HUES6 (cell line): ENCODE data around the gene SNN.

Source experiments
- H3K27ac ChIP-seq: 2 replicates; pipeline ENCODE4 v1.7.0; 2013; ENCODE audit warnings: low read depth, mild to moderate bottlenecking, low read length, inconsistent platforms
- H3K27me3 ChIP-seq: 2 replicates; pipeline ENCODE4 v1.6.1; 2013; ENCODE audit warnings: low read length; ENCODE audit not compliant: control insufficient read depth, insufficient read depth
- H3K36me3 ChIP-seq: 2 replicates; pipeline ENCODE4 v1.6.1; 2013; ENCODE audit warnings: low read length; ENCODE audit not compliant: control insufficient read depth, insufficient read depth
- H3K4me1 ChIP-seq: 2 replicates; pipeline ENCODE4 v1.6.1; 2013; ENCODE audit warnings: low read length; ENCODE audit not compliant: control insufficient read depth, insufficient read depth
- H3K4me3 ChIP-seq: 2 replicates; pipeline ENCODE4 v1.5.1; 2013; ENCODE audit warnings: low read depth, low read length
- H3K9ac ChIP-seq: one replicate; pipeline ENCODE4 v1.6.1; 2013; ENCODE audit warnings: mild to moderate bottlenecking, low read length
- H3K9me3 ChIP-seq: 2 replicates; pipeline ENCODE4 v1.6.1; 2013; ENCODE audit warnings: low read depth, low read length; ENCODE audit not compliant: control insufficient read depth, insufficient read depth

The SNN gene

DNA sequence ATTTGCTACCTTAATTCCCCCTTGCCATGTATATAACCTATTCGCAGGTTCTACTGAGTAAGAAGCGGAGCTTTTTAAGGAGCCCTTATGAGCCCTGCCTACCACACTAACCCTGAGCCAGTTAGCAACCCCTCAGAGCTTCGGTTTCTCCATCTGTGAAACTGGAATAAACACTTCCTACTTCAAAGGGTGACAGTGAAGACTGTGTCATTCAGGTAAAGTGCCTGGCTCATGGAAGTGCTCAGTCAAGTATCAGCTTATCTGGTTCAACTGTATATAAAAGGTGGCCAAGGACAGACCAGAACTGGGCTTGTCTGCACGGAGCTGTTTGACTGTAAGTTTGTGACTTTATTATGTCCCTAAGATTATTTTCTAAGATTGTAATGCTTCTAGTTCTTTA lies 43.4 kb downstream of the SNN start:
- H3K9ac ChIP-seq = no peak overlapping the region

GRCh38 chr16:11712122-11712521 lies 43.9 kb downstream of the SNN start:
- H3K27ac ChIP-seq = no peak overlapping the region
- no peaks in the 10 kb centered on the region for H3K9me3 ChIP-seq
- no peaks in the 10 kb centered on the region for H3K4me1 ChIP-seq
- H3K9ac ChIP-seq = no peak overlapping the region
- peaks cover 12% of the 10 kb centered on the region; the same call in 1 of the 2 replicates for H3K36me3 ChIP-seq
- H3K4me3 ChIP-seq = no peak overlapping the region
- no peaks in the 10 kb centered on the region for H3K27me3 ChIP-seq

More for the DNA sequence above, 43.4 kb downstream of the SNN start:
- H3K36me3 ChIP-seq = peaks cover 12% of the 10 kb centered on the region; the same call in 1 of the 2 replicates
- H3K27me3 ChIP-seq = no peaks in the 10 kb centered on the region
- no peak overlapping the region for H3K4me3 ChIP-seq
- no peak overlapping the region for H3K27ac ChIP-seq
- H3K9me3 ChIP-seq = no peaks in the 10 kb centered on the region
- H3K4me1 ChIP-seq = no peaks in the 10 kb centered on the region

GRCh38 chr16:11715246-11715947 lies 47.1 kb downstream of the SNN start:
- Histone ChIP-seq H3K9me3 (no peaks in the 10 kb centered on the region), H3K27me3 (no peaks in the 10 kb centered on the region), H3K4me1 (peaks cover 8% of the 10 kb centered on the region), H3K36me3 (peaks cover 18% of the 10 kb centered on the region), H3K4me3 (no peak overlapping the region), H3K27ac (no peak overlapping the region), H3K9ac (no peak overlapping the region)

DNA sequence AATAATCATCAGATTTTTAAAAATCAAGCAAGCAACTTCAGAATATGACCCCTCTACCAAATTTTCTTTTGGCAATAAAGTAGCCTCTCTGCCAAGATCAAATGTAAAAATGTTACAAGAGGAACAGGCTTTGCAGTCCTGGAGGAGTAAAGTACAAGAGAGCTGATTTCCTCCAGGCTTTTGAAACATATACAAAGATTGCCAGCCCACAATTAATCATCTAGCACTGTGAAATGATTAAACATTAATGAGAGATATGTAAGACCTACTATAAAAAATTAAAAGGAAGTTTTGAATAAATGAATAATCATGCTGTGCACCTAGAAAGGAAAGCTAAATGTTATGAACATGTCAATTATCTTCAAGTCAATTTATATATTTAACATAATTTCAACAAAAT lies 48.1 kb downstream of the SNN start:
- Histone ChIP-seq H3K36me3 (peaks cover 17% of the 10 kb centered on the region), H3K9ac (no peak overlapping the region), H3K4me1 (peaks cover 8% of the 10 kb centered on the region), H3K27me3 (no peaks in the 10 kb centered on the region), H3K4me3 (no peak overlapping the region), H3K27ac (no peak overlapping the region), H3K9me3 (no peaks in the 10 kb centered on the region)

DNA sequence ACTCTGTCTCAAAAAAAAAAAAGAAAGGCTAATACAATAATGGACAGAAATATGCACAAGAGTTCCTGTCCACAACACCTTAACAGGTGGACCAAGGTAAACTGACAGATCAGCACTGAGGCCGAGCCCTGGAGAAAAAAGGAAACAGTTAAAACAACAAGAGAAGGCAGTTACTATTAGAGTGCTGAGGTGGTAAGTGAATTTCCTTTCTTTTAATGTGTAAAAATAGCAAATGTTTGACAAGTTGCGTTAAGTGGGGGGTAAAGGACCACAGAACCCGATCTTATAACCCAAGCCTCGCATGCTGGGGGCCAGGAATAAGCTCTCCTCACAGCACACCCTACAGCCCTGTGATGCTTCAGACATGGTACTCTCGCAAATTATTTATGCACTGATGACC lies 49.6 kb downstream of the SNN start:
- Histone ChIP-seq H3K27me3 (no peaks in the 10 kb centered on the region), H3K4me1 (peaks cover 8% of the 10 kb centered on the region), H3K36me3 (peaks cover 29% of the 10 kb centered on the region), H3K27ac (no peak overlapping the region), H3K9me3 (no peaks in the 10 kb centered on the region), H3K4me3 (no peak overlapping the region), H3K9ac (no peak overlapping the region)

GRCh38 chr16:11719171-11719570 lies 50.9 kb downstream of the SNN start:
- no peaks in the 10 kb centered on the region for H3K9me3 ChIP-seq
- H3K27ac ChIP-seq = no peak overlapping the region
- H3K4me1 ChIP-seq = peaks cover 8% of the 10 kb centered on the region
- H3K36me3 ChIP-seq = peaks cover 31% of the 10 kb centered on the region
- no peak overlapping the region for H3K4me3 ChIP-seq
- no peaks in the 10 kb centered on the region for H3K27me3 ChIP-seq
- no peak overlapping the region for H3K9ac ChIP-seq

DNA sequence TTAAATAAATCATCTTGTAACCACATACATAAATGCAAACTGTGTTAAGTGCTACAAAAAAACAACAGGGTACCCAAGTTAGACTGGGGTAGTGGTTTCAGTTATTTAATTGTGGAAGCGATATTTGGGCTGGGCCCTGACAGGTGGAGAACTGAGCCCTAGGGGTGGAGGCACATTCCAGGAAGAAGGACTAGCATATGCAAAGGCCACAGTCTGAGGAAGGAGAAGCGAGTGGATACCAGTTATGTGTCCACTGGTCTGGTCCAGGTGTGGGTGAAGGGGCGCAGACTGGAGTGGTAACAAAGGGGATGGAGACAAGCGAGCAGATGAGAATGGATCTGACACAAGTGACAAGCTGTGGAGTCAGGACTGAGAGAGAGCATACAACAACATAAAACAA lies 51.5 kb downstream of the SNN start:
- H3K4me3 ChIP-seq = no peak overlapping the region
- peaks cover 8% of the 10 kb centered on the region for H3K4me1 ChIP-seq
- H3K9me3 ChIP-seq = no peaks in the 10 kb centered on the region
- H3K36me3 ChIP-seq = peaks cover 31% of the 10 kb centered on the region
- no peaks in the 10 kb centered on the region for H3K27me3 ChIP-seq
- no peak overlapping the region for H3K9ac ChIP-seq
- no peak overlapping the region for H3K27ac ChIP-seq

DNA sequence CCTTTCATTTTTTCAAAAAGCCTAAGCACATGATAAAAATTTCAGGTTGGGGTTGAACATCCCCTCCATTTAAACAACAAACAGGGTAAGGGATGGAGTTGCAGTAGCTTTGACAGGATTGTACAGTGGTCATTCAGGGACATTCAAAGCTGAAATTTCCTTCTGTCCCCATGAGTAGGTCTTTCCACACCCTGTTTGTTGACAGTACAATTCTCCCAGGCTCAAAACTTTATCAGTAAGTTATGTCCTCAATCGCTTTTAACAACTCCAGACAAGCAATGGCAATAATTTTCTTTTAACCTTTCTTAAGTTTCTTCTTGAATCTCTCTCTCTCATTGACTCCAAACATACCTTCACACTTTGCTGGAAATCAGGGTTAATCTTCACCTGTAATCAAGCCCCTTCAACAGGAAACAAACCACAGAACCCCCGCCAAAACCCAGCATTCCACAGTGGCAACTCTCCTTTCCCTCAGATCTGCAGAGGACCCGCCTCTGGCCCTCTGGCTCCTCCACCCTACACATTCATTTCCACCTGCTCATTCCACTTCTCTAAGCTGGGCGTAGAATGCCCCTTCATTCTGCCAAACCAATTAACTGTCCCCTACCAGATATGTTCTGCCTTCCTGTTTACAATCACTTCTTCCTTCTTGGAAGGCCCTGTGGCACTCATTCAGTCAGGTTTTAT lies 53.7 kb downstream of the SNN start:
- no peak overlapping the region for H3K4me3 ChIP-seq
- no peaks in the 10 kb centered on the region for H3K9me3 ChIP-seq
- no peak overlapping the region for H3K27ac ChIP-seq
- H3K27me3 ChIP-seq = no peaks in the 10 kb centered on the region
- H3K36me3 ChIP-seq = peaks cover 43% of the 10 kb centered on the region
- no peak overlapping the region for H3K9ac ChIP-seq
- peaks cover 8% of the 10 kb centered on the region for H3K4me1 ChIP-seq

DNA sequence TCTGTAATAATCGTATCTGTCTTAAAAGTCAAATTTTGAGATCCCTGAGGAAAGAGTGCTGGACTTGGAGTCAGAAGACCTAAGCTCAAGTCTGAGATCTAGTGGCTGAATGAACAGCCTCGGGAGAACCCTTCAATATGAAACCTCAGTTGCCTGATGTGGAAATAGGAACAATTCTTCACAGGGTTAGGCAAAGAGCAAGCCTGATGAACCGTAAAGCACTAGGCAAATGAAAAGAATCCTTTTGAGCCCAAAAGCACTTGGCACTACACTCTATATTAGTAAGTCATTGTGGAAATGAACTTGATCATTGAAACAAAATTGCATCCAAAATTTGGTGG lies 54.2 kb downstream of the SNN start:
- no peaks in the 10 kb centered on the region for H3K9me3 ChIP-seq
- peaks cover 43% of the 10 kb centered on the region for H3K36me3 ChIP-seq
- no peaks in the 10 kb centered on the region for H3K27me3 ChIP-seq
- H3K9ac ChIP-seq = no peak overlapping the region
- no peak overlapping the region for H3K4me3 ChIP-seq
- H3K4me1 ChIP-seq = peaks cover 8% of the 10 kb centered on the region
- H3K27ac ChIP-seq = no peak overlapping the region

DNA sequence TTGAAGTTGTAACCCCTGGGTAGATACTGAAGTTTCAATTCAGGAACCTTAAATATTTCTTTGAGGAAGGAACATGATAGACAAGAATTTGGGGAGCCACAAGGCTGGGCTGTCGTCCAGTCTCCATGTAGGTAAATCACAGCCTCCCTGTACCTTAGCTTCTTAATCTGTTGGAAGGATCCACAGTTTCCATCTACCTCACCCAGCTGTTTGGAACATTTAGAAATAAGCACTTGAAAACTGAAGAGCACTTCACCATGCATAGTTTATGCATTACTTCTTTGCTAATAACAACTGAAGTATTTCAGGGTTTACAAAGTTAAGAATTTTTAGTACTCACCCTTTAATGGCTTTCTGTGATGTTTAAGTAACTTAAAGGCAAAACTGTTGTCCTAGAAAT lies 57.2 kb downstream of the SNN start:
- Histone ChIP-seq H3K4me1 (no peaks in the 10 kb centered on the region), H3K27ac (no peak overlapping the region), H3K9me3 (no peaks in the 10 kb centered on the region), H3K27me3 (no peaks in the 10 kb centered on the region), H3K4me3 (no peak overlapping the region), H3K9ac (no peak overlapping the region), H3K36me3 (peaks cover 53% of the 10 kb centered on the region)

- H3K36me3 ChIP-seq = peaks cover 49% of the 10 kb centered on the region
- no peaks in the 10 kb centered on the region for H3K4me1 ChIP-seq
- no peak overlapping the region for H3K4me3 ChIP-seq
- H3K9ac ChIP-seq = no peak overlapping the region
- no peaks in the 10 kb centered on the region for H3K27me3 ChIP-seq
- H3K9me3 ChIP-seq = no peaks in the 10 kb centered on the region
- H3K27ac ChIP-seq = no peak overlapping the region
Observed at GRCh38 chr16:11726008-11726407, 57.8 kb downstream of the SNN start.
